ENCODE results near the gene MYLK4. TPM values are rescaled to one million over a fixed set of nuclear protein-coding genes. Genes with fewer than 3 reads are reported as not detected.

Gene MYLK4
- total RNA-seq, 2 experiments from 2014 or later = 0.13 to 0.26 TPM

GRCh38 chr6:2743280-2744208, 7.2 kb downstream of the MYLK4 start:
- Mint-ChIP-seq H3K9me3 (ENCODE audit: insufficient read depth) (no peaks in the 10 kb centered on the region), H3K4me1 (ENCODE audit: low read depth) (peaks cover under 1% of the 10 kb centered on the region), H3K4me3 (no peak overlapping the region), H3K27ac (no peak overlapping the region), H3K36me3 (ENCODE audit: low read depth) (no peaks in the 10 kb centered on the region), H3K27me3 (ENCODE audit: low read depth) (peaks cover 18% of the 10 kb centered on the region)
- ATAC-seq (no peak), DNase-seq (no peak)
- CTCF ChIA-PET = no interaction called here
- POLR2A ChIA-PET = interaction anchor here (0.6 kb wide), 1 partner anchor 15 kb away, joined by 3 read pairs; no protein-coding TSS in a partner anchor

- Mint-ChIP-seq H3K27ac (no peak overlapping the region), H3K9me3 (ENCODE audit: insufficient read depth) (no peaks in the 10 kb centered on the region), H3K4me1 (ENCODE audit: low read depth) (peaks cover 6% of the 10 kb centered on the region), H3K36me3 (ENCODE audit: low read depth) (no peaks in the 10 kb centered on the region), H3K4me3 (no peak overlapping the region), H3K27me3 (ENCODE audit: low read depth) (peaks cover 11% of the 10 kb centered on the region)
- CTCF ChIA-PET = interaction anchor here (1.8 kb wide), 1 partner anchor 8 kb away, joined by 15 read pairs; the partner anchor contains the start of gene MYLK4
- DNase-seq (no peak), ATAC-seq (no peak)
- POLR2A ChIA-PET = no interaction called here
These were observed 9.0 kb downstream of the MYLK4 start for GRCh38 chr6:2741756-2742155.

- DNase-seq (no peak), ATAC-seq (no peak)
- no peak overlapping the region for H3K27ac Mint-ChIP-seq
- H3K27me3 Mint-ChIP-seq (ENCODE audit: low read depth) = peaks cover 7% of the 10 kb centered on the region
- H3K36me3 Mint-ChIP-seq (ENCODE audit: low read depth) = no peaks in the 10 kb centered on the region
- H3K4me3 Mint-ChIP-seq = no peak overlapping the region
- CTCF ChIA-PET = interaction anchor here (0.6 to 5.2 kb wide), 3 partner anchors 10 to 194 kb away, joined by 3 to 76 read pairs (median 15); partner anchors contain the start of gene MYLK4
- H3K9me3 Mint-ChIP-seq (ENCODE audit: insufficient read depth) = no peaks in the 10 kb centered on the region
- POLR2A ChIA-PET = no interaction called here
- H3K4me1 Mint-ChIP-seq (ENCODE audit: low read depth) = peaks cover 6% of the 10 kb centered on the region
These were observed 10.1 kb downstream of the MYLK4 start for GRCh38 chr6:2740581-2740980.

GRCh38 chr6:2739335-2739734, 11.4 kb downstream of the MYLK4 start:
- peaks cover 6% of the 10 kb centered on the region for H3K4me1 Mint-ChIP-seq (ENCODE audit: low read depth)
- no peak overlapping the region for H3K27ac Mint-ChIP-seq
- H3K9me3 Mint-ChIP-seq (ENCODE audit: insufficient read depth) = no peaks in the 10 kb centered on the region
- H3K4me3 Mint-ChIP-seq = no peak overlapping the region
- ChIA-PET POLR2A (no interaction called here), CTCF (interaction anchor here (0.7 to 5.2 kb wide), 4 partner anchors 11 to 30 kb away, joined by 3 to 76 read pairs (median 8); partner anchors contain the start of gene MYLK4)
- ATAC-seq (peak; percentile 71), DNase-seq (no peak)
- peaks cover 7% of the 10 kb centered on the region for H3K27me3 Mint-ChIP-seq (ENCODE audit: low read depth)
- no peaks in the 10 kb centered on the region for H3K36me3 Mint-ChIP-seq (ENCODE audit: low read depth)

- Mint-ChIP-seq H3K4me3 (no peak overlapping the region), H3K27ac (no peak overlapping the region)
- CTCF ChIA-PET = interaction anchor here (0.6 to 7.5 kb wide), 29 partner anchors 11 to 993 kb away, joined by 3 to 154 read pairs (median 5); partner anchors contain the start of genes MYLK4, SERPINB1 and WRNIP1
These were observed 12.2 kb downstream of the MYLK4 start for GRCh38 chr6:2738373-2738979.

GRCh38 chr6:2737885-2738284, 12.8 kb downstream of the MYLK4 start:
- H3K4me1 Mint-ChIP-seq (ENCODE audit: low read depth) = peaks cover 13% of the 10 kb centered on the region
- POLR2A ChIA-PET = interaction anchor here (1.0 kb wide), 1 partner anchor 24 kb away, joined by 3 read pairs; no protein-coding TSS in a partner anchor
- H3K27ac Mint-ChIP-seq = no peak overlapping the region
- H3K9me3 Mint-ChIP-seq (ENCODE audit: insufficient read depth) = no peaks in the 10 kb centered on the region
- no peaks in the 10 kb centered on the region for H3K36me3 Mint-ChIP-seq (ENCODE audit: low read depth)
- DNase-seq (no peak), ATAC-seq (no peak)
- CTCF ChIA-PET = interaction anchor here (0.6 to 7.5 kb wide), 29 partner anchors 11 to 994 kb away, joined by 3 to 154 read pairs (median 5); partner anchors contain the start of genes MYLK4, SERPINB1 and WRNIP1
- no peak overlapping the region for H3K4me3 Mint-ChIP-seq
- peaks cover 4% of the 10 kb centered on the region for H3K27me3 Mint-ChIP-seq (ENCODE audit: low read depth)

More at GRCh38 chr6:2738373-2738979, 12.2 kb downstream of the MYLK4 start:
- peak; percentile 46 for ATAC-seq
- DNase-seq = peak; percentile 69
- POLR2A ChIA-PET = interaction anchor here (1.0 kb wide), 1 partner anchor 23 kb away, joined by 3 read pairs; no protein-coding TSS in a partner anchor
- Mint-ChIP-seq H3K36me3 (ENCODE audit: low read depth) (no peaks in the 10 kb centered on the region), H3K9me3 (ENCODE audit: insufficient read depth) (no peaks in the 10 kb centered on the region), H3K27me3 (ENCODE audit: low read depth) (peaks cover 4% of the 10 kb centered on the region), H3K4me1 (ENCODE audit: low read depth) (peaks cover 7% of the 10 kb centered on the region)

- ChIA-PET POLR2A (no interaction called here), CTCF (interaction anchor here (0.6 to 7.5 kb wide), 3 partner anchors 15 to 216 kb away, joined by 3 to 154 read pairs (median 4); partner anchors contain the start of gene MYLK4)
- DNase-seq (no peak), ATAC-seq (no peak)
- peaks cover 2% of the 10 kb centered on the region for H3K27me3 Mint-ChIP-seq (ENCODE audit: low read depth)
- no peaks in the 10 kb centered on the region for H3K9me3 Mint-ChIP-seq (ENCODE audit: insufficient read depth)
- H3K27ac Mint-ChIP-seq = no peak overlapping the region
- H3K4me3 Mint-ChIP-seq = no peak overlapping the region
- H3K4me1 Mint-ChIP-seq (ENCODE audit: low read depth) = peaks cover 18% of the 10 kb centered on the region
- no peaks in the 10 kb centered on the region for H3K36me3 Mint-ChIP-seq (ENCODE audit: low read depth)
These were observed 16.1 kb downstream of the MYLK4 start for GRCh38 chr6:2734488-2735166.

- ATAC-seq (no peak), DNase-seq (no peak)
- no peaks in the 10 kb centered on the region for H3K36me3 Mint-ChIP-seq (ENCODE audit: low read depth)
- H3K9me3 Mint-ChIP-seq (ENCODE audit: insufficient read depth) = no peaks in the 10 kb centered on the region
- H3K27me3 Mint-ChIP-seq (ENCODE audit: low read depth) = peaks cover 2% of the 10 kb centered on the region
- CTCF ChIA-PET = interaction anchor here (0.6 to 7.5 kb wide), 6 partner anchors 15 to 106 kb away, joined by 3 to 154 read pairs (median 3); partner anchors contain the start of gene MYLK4
- H3K27ac Mint-ChIP-seq = no peak overlapping the region
- POLR2A ChIA-PET = no interaction called here
- H3K4me1 Mint-ChIP-seq (ENCODE audit: low read depth) = peaks cover 18% of the 10 kb centered on the region
- no peak overlapping the region for H3K4me3 Mint-ChIP-seq
These were observed 16.8 kb downstream of the MYLK4 start for GRCh38 chr6:2733736-2734480.

- DNase-seq (peak; percentile 67), ATAC-seq (peak; percentile 91)
- ChIA-PET POLR2A (no interaction called here), CTCF (interaction anchor here (0.6 to 7.5 kb wide), 6 partner anchors 16 to 106 kb away, joined by 3 to 154 read pairs (median 3); partner anchors contain the start of gene MYLK4)
- Mint-ChIP-seq H3K4me3 (no peak overlapping the region), H3K27ac (no peak overlapping the region), H3K36me3 (ENCODE audit: low read depth) (no peaks in the 10 kb centered on the region), H3K27me3 (ENCODE audit: low read depth) (peaks cover 2% of the 10 kb centered on the region), H3K9me3 (ENCODE audit: insufficient read depth) (no peaks in the 10 kb centered on the region), H3K4me1 (ENCODE audit: low read depth) (peaks cover 15% of the 10 kb centered on the region)
These were observed 17.4 kb downstream of the MYLK4 start for GRCh38 chr6:2733324-2733723.

GRCh38 chr6:2732503-2733089, 18.1 kb downstream of the MYLK4 start:
- H3K4me3 Mint-ChIP-seq = no peak overlapping the region
- ChIA-PET POLR2A (interaction anchor here (0.6 kb wide), 1 partner anchor 460 kb away, joined by 4 read pairs; no protein-coding TSS in a partner anchor), CTCF (interaction anchor here (1.1 to 7.5 kb wide), 4 partner anchors 17 to 36 kb away, joined by 3 to 154 read pairs (median 3); partner anchors contain the start of gene MYLK4)
- DNase-seq = no peak
- no peak for ATAC-seq
- peaks cover 12% of the 10 kb centered on the region for H3K4me1 Mint-ChIP-seq (ENCODE audit: low read depth)
- H3K9me3 Mint-ChIP-seq (ENCODE audit: insufficient read depth) = no peaks in the 10 kb centered on the region
- no peaks in the 10 kb centered on the region for H3K36me3 Mint-ChIP-seq (ENCODE audit: low read depth)
- peaks cover 2% of the 10 kb centered on the region for H3K27me3 Mint-ChIP-seq (ENCODE audit: low read depth)
- H3K27ac Mint-ChIP-seq = no peak overlapping the region
